ENCODE data around the gene SLIRP.
"Not testable (repeated sequence)": the region's sequence is repeated elsewhere in the genome, so short reads cannot be mapped to it uniquely, and the experiment has no call there.

The SLIRP gene

DNA sequence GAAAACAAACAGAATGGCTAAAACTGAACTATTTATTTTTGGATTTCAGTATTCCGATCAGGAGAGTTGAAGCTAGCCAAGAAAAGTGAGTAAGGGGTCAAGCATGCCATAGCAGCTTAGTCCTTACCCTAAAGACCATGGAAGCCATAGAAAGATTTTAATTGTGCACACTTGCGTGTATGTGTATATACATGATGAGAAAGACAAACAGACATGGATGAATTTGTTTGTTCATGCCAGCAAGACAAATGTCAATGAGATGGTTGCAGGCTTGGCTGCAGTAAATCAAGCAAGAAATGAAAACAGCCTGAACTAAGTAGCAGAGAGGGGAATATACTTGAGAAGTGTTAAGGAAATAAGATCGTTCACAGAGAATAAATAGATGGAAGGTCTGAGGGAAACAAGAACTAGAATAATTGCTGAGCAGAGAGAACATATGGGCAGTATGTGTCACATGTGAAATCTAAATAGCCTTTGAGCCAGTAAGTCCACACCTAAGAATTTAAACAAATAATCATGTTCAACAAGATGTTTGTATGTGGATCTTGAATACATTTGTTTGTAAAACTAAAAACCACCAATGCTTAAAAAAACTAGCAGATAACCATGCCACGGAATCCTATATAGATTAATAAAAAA is 38.3 kb downstream of the SLIRP start:
- DNase-seq = no peak

DNA sequence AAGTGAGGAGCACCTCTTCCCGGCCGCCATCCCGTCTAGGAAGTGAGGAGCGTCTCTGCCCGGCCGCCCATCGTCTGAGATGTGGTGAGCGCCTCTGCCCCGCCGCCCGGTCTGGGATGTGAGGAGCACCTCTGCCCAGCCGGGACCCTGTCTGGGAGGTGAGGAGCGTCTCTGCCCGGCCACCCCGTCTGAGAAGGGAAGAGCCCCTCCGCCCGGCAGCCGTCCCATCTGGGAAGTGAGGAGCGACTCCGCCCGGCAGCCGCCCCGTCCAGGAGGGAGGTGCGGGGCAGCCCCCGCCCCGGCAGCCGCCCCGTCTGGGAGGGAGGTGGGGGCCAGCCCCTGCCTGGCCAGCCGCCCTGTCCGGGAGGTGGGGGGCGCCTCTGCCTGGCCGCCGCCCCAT is 39.5 kb downstream of the SLIRP start:
- not testable (repeated sequence) for DNase-seq

DNA sequence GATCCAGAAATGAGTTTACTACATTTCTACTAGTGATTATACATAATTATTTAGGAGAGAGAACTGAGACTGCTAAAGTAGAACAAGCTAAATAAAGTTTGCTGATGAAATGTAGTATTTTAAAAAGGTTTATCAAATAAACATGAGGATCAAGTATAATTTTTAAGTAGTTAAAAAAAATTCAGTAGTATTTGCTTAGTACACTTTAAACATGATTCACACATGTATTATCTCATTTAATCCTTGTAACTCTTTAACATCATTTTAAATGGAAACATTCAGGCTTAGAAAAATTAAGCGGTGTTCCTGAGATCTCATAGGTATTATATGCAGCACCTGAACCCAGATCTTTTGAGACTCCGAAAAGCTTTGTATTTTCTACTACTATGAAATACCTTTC is 44.4 kb downstream of the SLIRP start:
- DNase-seq = no peak

DNA sequence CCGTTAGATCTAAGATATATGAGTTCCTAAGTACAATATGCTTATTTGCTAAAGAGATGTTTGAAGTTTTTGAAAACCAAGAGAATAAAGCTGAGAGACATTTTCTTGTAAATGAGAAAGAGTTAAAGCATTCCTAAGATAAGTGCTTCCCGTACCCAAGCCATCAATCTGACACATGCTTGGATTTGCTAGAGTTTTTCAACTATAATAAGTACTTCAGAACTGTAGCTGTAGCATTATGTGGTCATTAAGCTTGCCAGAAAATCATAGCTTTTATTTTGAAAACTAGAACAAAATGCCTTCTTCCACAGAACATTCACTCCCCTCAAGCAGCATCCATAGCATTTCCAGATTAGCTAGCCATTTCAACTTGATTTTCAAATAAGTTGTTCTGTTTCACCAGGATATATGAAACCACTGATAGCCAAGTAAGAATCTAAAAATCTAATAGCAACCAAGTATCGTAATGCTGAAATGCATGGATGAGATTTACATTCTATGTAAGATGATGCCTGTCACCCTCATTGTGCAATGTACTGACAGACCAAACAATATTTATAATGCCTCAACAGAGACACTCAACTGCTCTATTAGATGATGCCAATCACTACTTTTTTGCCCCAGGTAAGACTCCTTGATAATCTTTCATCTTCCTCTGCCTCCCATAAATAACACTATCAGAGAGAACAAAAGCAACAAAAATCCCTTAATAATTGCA is 45.1 kb downstream of the SLIRP start:
- no peak for DNase-seq

- peak; percentile 83 for DNase-seq
These were observed 52.7 kb downstream of the SLIRP start, which contains the start of gene SNW1 for GRCh38 chr14:77760381-77761204. Gene SNW1 (minus strand): TSS chr14:77761156. CDS start chr14:77761127, 29 bp downstream.

GRCh38 chr14:77761205-77761931 is 53.5 kb downstream of the SLIRP start:
- no peak for DNase-seq

DNA sequence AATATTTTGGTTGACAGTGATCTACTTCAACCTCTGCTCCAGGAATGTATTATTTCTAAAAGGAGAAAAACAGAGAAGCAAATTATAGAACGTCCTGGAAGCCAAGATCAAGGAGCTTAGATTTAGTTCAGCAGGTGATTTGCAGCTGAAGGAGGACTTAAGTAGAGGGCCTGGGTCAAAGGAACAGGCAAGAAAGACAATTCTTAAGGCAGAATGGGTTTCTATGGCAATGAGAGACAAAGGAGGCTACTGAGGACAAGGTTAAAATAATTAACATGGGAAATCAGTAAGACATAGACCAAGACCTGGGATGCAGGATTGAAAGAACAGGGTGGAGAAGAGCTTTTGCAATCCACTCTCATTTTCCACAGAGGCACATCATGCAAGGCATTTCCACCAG is 55.4 kb downstream of the SLIRP start:
- no peak for DNase-seq

GRCh38 chr14:77763978-77764377 is 56.1 kb downstream of the SLIRP start:
- no peak for DNase-seq
